ENCODE measurements around the gene CNDP2. TPM values are rescaled to one million over a fixed set of nuclear protein-coding genes. Genes with fewer than 3 reads are reported as not detected.

CNDP2 gene
- total RNA-seq, 1 donor from 2014 or later: 182 TPM

DNA sequence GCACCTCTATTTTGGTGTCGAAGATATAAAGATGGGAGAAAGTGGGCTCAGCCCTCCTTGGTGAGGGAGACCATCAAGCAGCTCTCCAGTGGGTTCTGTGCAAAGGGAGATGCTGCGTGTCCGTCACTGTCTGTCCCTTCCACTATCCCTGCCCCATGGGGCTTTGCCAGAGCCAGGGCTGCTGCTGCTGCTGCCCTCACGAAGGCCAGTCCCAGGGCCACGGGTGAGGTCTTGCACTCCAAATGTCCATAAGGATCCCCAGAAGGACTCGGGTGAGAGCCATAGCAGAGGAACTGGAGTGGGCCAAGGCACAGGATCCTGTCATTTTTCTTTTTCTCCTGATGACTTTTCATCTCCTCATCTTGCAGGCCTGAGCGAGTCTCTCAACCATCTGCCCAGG, 35.3 kb upstream of the CNDP2 start:
- TF ChIP-seq, protein P1, sequence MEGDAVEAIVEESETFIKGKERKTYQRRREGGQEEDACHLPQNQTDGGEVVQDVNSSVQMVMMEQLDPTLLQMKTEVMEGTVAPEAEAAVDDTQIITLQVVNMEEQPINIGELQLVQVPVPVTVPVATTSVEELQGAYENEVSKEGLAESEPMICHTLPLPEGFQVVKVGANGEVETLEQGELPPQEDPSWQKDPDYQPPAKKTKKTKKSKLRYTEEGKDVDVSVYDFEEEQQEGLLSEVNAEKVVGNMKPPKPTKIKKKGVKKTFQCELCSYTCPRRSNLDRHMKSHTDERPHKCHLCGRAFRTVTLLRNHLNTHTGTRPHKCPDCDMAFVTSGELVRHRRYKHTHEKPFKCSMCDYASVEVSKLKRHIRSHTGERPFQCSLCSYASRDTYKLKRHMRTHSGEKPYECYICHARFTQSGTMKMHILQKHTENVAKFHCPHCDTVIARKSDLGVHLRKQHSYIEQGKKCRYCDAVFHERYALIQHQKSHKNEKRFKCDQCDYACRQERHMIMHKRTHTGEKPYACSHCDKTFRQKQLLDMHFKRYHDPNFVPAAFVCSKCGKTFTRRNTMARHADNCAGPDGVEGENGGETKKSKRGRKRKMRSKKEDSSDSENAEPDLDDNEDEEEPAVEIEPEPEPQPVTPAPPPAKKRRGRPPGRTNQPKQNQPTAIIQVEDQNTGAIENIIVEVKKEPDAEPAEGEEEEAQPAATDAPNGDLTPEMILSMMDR (IDR thresholded peaks at IDR 0.05; ENCODE audit: unreplicated experiment): no peak
- H3K36me3 Mint-ChIP-seq (ENCODE audit: insufficient read depth): no peaks in the 10 kb centered on the region
- no peaks in the 10 kb centered on the region for H3K9me3 Mint-ChIP-seq (ENCODE audit: low read depth)
- H3K4me3 Mint-ChIP-seq (ENCODE audit: low read depth): no peak overlapping the region
- H3K4me1 Mint-ChIP-seq (ENCODE audit: low read depth): peaks cover 3% of the 10 kb centered on the region
- H3K27ac Mint-ChIP-seq: no peak overlapping the region
- H3K27me3 Mint-ChIP-seq: peaks cover 58% of the 10 kb centered on the region
- no peak for DNase-seq (ENCODE audit: low spot score, unreplicated experiment)

- no peak overlapping the region for H3K4me3 Mint-ChIP-seq (ENCODE audit: low read depth)
- no peaks in the 10 kb centered on the region for H3K36me3 Mint-ChIP-seq (ENCODE audit: insufficient read depth)
- no peaks in the 10 kb centered on the region for H3K9me3 Mint-ChIP-seq (ENCODE audit: low read depth)
- H3K27ac Mint-ChIP-seq: no peak overlapping the region
- TF ChIP-seq, protein P1 (IDR thresholded peaks at IDR 0.05; ENCODE audit: unreplicated experiment): no peak
- no peak for DNase-seq (ENCODE audit: low spot score, unreplicated experiment)
- H3K4me1 Mint-ChIP-seq (ENCODE audit: low read depth): peaks cover under 1% of the 10 kb centered on the region
- H3K27me3 Mint-ChIP-seq: peaks cover 39% of the 10 kb centered on the region
Observed at GRCh38 chr18:74463254-74463653, 32.9 kb upstream of the CNDP2 start.

DNA sequence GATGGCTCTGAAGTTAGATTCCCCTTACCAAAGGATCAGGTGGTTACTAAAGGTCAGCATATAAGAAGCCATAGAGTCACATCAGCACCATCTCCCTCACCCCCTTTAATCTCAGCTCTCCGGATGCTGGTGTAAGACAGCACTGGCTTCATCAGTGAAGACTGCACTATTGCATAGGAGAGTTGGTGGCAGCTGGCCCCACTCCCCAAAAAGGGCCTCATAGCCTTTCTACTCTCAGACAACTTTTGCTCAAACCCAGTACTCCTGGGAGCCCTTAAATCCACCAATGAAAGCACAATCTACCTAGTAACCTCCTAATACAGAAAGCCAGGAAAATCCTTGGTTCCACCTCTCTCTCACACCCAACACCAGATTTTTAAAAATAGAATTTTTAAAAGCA, 32.2 kb upstream of the CNDP2 start:
- no peaks in the 10 kb centered on the region for H3K9me3 Mint-ChIP-seq (ENCODE audit: low read depth)
- no peaks in the 10 kb centered on the region for H3K36me3 Mint-ChIP-seq (ENCODE audit: insufficient read depth)
- no peak for DNase-seq (ENCODE audit: low spot score, unreplicated experiment)
- H3K27ac Mint-ChIP-seq: no peak overlapping the region
- H3K4me3 Mint-ChIP-seq (ENCODE audit: low read depth): no peak overlapping the region
- H3K27me3 Mint-ChIP-seq: peaks cover 32% of the 10 kb centered on the region
- TF ChIP-seq, protein P1 (IDR thresholded peaks at IDR 0.05; ENCODE audit: unreplicated experiment): no peak
- H3K4me1 Mint-ChIP-seq (ENCODE audit: low read depth): peaks cover 8% of the 10 kb centered on the region

DNA sequence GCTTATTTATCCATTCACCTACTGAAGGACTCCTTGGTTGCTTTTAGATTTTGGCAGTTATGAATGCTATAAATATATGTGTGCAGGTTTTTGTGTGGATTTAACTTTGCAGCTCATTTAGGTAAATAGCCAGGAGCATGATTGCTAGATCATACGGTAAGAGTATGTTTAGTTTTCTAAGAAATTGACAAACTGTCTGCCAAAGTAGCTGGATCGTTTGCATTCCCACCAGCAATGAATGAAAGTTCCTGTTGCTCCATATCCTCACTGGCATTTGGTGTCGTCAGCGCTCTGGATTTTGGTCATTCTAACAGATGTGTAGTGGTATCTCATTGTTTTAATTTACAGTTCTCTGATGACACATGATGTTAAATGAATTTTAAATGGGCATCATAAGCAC, 30.4 kb upstream of the CNDP2 start:
- Mint-ChIP-seq H3K4me3 (ENCODE audit: low read depth) (no peak overlapping the region), H3K27ac (no peak overlapping the region)
- TF ChIP-seq, protein P1 (IDR thresholded peaks at IDR 0.05; ENCODE audit: unreplicated experiment): no peak

DNA sequence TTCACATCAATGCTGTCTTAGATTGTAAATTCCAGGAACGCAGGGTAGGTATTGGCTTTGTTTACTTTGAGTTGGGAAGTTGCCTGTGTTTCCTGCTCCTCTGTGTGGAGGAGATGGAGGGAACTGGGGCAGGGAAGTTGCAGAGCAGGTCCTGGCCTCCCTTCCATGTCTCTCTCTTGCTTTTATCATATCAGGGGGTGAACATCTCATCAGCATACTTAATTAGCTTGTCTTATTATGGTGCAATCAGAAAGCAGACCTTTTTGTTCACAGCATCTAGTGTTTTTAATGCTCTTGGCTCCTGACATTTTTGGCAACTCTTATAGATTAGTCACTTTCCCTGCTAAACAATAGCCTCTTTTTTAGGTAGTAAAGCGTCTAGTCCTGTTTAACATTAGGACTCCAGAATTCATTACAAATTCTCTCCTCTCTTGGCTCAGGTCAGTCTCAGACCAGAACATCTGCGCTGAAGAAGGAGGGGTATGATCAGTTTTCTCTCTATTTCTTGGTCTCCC, 27.6 kb upstream of the CNDP2 start:
- Mint-ChIP-seq H3K27ac (no peak overlapping the region), H3K4me1 (ENCODE audit: low read depth) (peaks cover 8% of the 10 kb centered on the region), H3K36me3 (ENCODE audit: insufficient read depth) (no peaks in the 10 kb centered on the region), H3K9me3 (ENCODE audit: low read depth) (peaks cover 9% of the 10 kb centered on the region), H3K4me3 (ENCODE audit: low read depth) (no peak overlapping the region), H3K27me3 (peaks cover 7% of the 10 kb centered on the region)
- no peak for DNase-seq (ENCODE audit: low spot score, unreplicated experiment)
- TF ChIP-seq, protein P1 (IDR thresholded peaks at IDR 0.05; ENCODE audit: unreplicated experiment): no peak

More for the DNA sequence above, 30.4 kb upstream of the CNDP2 start:
- H3K27me3 Mint-ChIP-seq: peaks cover 14% of the 10 kb centered on the region
- peaks cover 8% of the 10 kb centered on the region for H3K4me1 Mint-ChIP-seq (ENCODE audit: low read depth)
- no peak for DNase-seq (ENCODE audit: low spot score, unreplicated experiment)
- no peaks in the 10 kb centered on the region for H3K36me3 Mint-ChIP-seq (ENCODE audit: insufficient read depth)
- peaks cover 9% of the 10 kb centered on the region for H3K9me3 Mint-ChIP-seq (ENCODE audit: low read depth)

Data from progenitor cell of endocrine pancreas (in vitro differentiated cells).